Measurements from ENCODE around the gene AVPI1. TPM values are rescaled to one million over a fixed set of nuclear protein-coding genes. Genes with fewer than 3 reads are reported as not detected.
"Not testable (repeated sequence)": the region's sequence is repeated elsewhere in the genome, so short reads cannot be mapped to it uniquely, and the experiment has no call there.

AVPI1 gene
- total RNA-seq, 1 donor from 2014 or later: 7.9 TPM

GRCh38 chr10:97659589-97659988 lies 27.5 kb downstream of the AVPI1 start:
- H3K36me3 Mint-ChIP-seq: peaks cover 39% of the 10 kb centered on the region
- H3K27ac Mint-ChIP-seq: peak overlapping the region; percentile 52
- H3K4me3 Mint-ChIP-seq: no peak overlapping the region
- DNase-seq (ENCODE audit: low spot score in 2 of 2, unreplicated experiment in 2 of 2): no peak
- peaks cover 3% of the 10 kb centered on the region for H3K4me1 Mint-ChIP-seq
- no peaks in the 10 kb centered on the region for H3K9me3 Mint-ChIP-seq
- H3K27me3 Mint-ChIP-seq (ENCODE audit: low read depth): no peaks in the 10 kb centered on the region
- no peak for TF ChIP-seq CTCF (IDR thresholded peaks at IDR 0.05; ENCODE audit: unreplicated experiment)

DNA sequence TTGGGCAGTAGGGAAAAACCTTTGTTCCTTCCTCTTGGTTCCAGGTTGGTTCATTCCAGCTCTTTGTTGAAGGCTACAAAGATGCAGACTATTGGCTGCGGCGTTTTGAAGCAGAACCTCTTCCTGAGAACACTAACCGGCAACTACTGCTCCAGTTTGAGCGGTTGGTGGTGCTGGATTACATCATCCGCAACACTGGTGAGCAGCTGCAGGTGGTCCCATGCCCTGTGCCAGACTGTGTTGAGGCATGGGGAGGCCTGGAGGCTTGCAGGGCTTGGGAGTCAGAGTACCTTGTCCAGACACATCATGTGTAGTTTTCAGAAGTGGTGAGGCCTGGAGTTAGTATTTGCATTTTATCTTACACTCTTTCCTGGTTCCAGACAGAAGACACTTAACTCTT lies 30.3 kb downstream of the AVPI1 start:
- no peaks in the 10 kb centered on the region for H3K27me3 Mint-ChIP-seq (ENCODE audit: low read depth)
- no peak overlapping the region for H3K4me3 Mint-ChIP-seq
- H3K36me3 Mint-ChIP-seq: peaks cover 34% of the 10 kb centered on the region
- no peak for TF ChIP-seq CTCF (IDR thresholded peaks at IDR 0.05; ENCODE audit: unreplicated experiment)
- DNase-seq (ENCODE audit: low spot score in 2 of 2, unreplicated experiment in 2 of 2): no peak
- peaks cover 3% of the 10 kb centered on the region for H3K4me1 Mint-ChIP-seq
- H3K27ac Mint-ChIP-seq: no peak overlapping the region
- no peaks in the 10 kb centered on the region for H3K9me3 Mint-ChIP-seq

DNA sequence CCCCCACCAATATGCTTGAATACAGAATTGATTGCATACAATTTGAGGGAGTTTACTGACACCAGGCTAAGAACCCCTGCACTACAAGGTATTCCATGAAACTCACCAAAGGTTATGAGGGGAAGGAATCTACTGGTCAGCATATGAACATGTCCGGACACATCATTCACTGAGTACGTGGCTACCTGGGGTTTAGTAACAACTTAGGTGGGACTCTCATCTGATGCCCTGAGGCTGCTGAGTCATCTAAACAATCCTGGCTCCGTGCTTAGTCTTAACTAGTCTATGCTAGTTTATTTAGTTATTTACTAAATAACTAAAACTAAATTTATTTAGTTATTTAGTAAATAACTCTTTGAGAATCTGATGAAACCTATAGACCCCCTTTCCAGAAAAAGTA lies 35.3 kb downstream of the AVPI1 start:
- no peak for TF ChIP-seq CTCF (IDR thresholded peaks at IDR 0.05; ENCODE audit: unreplicated experiment)
- Mint-ChIP-seq H3K36me3 (peaks cover 29% of the 10 kb centered on the region), H3K27ac (no peak overlapping the region), H3K27me3 (ENCODE audit: low read depth) (no peaks in the 10 kb centered on the region), H3K4me3 (no peak overlapping the region), H3K9me3 (no peaks in the 10 kb centered on the region), H3K4me1 (peaks cover 10% of the 10 kb centered on the region)
- no peak for DNase-seq (ENCODE audit: low spot score in 2 of 2, unreplicated experiment in 2 of 2)

DNA sequence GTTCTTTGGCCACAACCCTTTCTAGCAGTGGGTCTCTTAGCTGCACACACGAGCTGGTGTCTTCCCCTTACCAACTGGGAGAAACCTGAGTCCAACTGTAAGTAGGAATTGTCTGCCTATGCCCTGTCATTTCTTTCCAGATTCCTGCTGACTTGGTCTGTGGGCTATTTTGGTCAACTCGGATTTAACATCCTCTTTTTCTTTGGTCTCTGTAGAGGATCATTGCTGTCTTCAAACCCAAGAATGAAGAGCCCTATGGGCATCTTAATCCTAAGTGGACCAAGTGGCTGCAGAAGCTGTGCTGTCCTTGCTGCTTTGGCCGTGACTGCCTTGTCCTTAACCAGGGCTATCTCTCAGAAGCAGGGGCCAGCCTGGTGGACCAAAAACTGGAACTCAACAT lies 36.3 kb downstream of the AVPI1 start:
- DNase-seq (ENCODE audit: low spot score in 2 of 2, unreplicated experiment in 2 of 2): no peak
- H3K4me1 Mint-ChIP-seq: peaks cover 10% of the 10 kb centered on the region
- no peak overlapping the region for H3K27ac Mint-ChIP-seq
- no peak overlapping the region for H3K4me3 Mint-ChIP-seq
- no peaks in the 10 kb centered on the region for H3K9me3 Mint-ChIP-seq
- no peaks in the 10 kb centered on the region for H3K27me3 Mint-ChIP-seq (ENCODE audit: low read depth)
- H3K36me3 Mint-ChIP-seq: peaks cover 21% of the 10 kb centered on the region
- TF ChIP-seq CTCF (IDR thresholded peaks at IDR 0.05; ENCODE audit: unreplicated experiment): no peak

- Mint-ChIP-seq H3K27ac (peak overlapping the region; percentile 71), H3K36me3 (peaks cover 19% of the 10 kb centered on the region)
- not testable (repeated sequence) for H3K4me1 Mint-ChIP-seq; H3K27me3 Mint-ChIP-seq (ENCODE audit: low read depth); DNase-seq (ENCODE audit: low spot score in 2 of 2, unreplicated experiment in 2 of 2); H3K4me3 Mint-ChIP-seq; H3K9me3 Mint-ChIP-seq
Measured at GRCh38 chr10:97649405-97649750, 37.7 kb downstream of the AVPI1 start.

- Mint-ChIP-seq H3K27ac (peak overlapping the region; percentile 71), H3K36me3 (peaks cover 16% of the 10 kb centered on the region), H3K4me3 (no peak overlapping the region), H3K27me3 (ENCODE audit: low read depth) (no peaks in the 10 kb centered on the region), H3K9me3 (no peaks in the 10 kb centered on the region), H3K4me1 (peaks cover 10% of the 10 kb centered on the region)
- TF ChIP-seq CTCF (IDR thresholded peaks at IDR 0.05; ENCODE audit: unreplicated experiment): no peak
- DNase-seq (ENCODE audit: low spot score in 2 of 2, unreplicated experiment in 2 of 2): no peak
Measured at GRCh38 chr10:97648562-97649404, 38.3 kb downstream of the AVPI1 start.
